Measurements from ENCODE around the gene RALGAPA2.

RALGAPA2 gene

GRCh38 chr20:20491110-20491783 is 221.2 kb downstream of the RALGAPA2 start:
- DNase-seq = no peak

- DNase-seq = no peak
Observed at GRCh38 chr20:20490673-20491072, 221.8 kb downstream of the RALGAPA2 start.

- no peak for DNase-seq
Observed at GRCh38 chr20:20489648-20490341, 222.6 kb downstream of the RALGAPA2 start.

- DNase-seq = no peak
Observed at GRCh38 chr20:20489054-20489453, 223.4 kb downstream of the RALGAPA2 start.

- DNase-seq = no peak
Observed at GRCh38 chr20:20488388-20488787, 224.1 kb downstream of the RALGAPA2 start.

- DNase-seq = no peak
Observed at GRCh38 chr20:20487811-20488210, 224.6 kb downstream of the RALGAPA2 start.

GRCh38 chr20:20483328-20483727 is 229.1 kb downstream of the RALGAPA2 start:
- DNase-seq = no peak

GRCh38 chr20:20482453-20482852 is 230.0 kb downstream of the RALGAPA2 start:
- no peak for DNase-seq

GRCh38 chr20:20480689-20481088 is 231.8 kb downstream of the RALGAPA2 start:
- DNase-seq = no peak

GRCh38 chr20:20480126-20480525 is 232.3 kb downstream of the RALGAPA2 start:
- no peak for DNase-seq

GRCh38 chr20:20477444-20478041 is 234.9 kb downstream of the RALGAPA2 start:
- DNase-seq = no peak

- no peak for DNase-seq
Observed at GRCh38 chr20:20476504-20476903, 235.9 kb downstream of the RALGAPA2 start.

GRCh38 chr20:20473657-20474056 is 238.8 kb downstream of the RALGAPA2 start:
- DNase-seq = no peak

GRCh38 chr20:20472684-20473274 is 239.7 kb downstream of the RALGAPA2 start:
- no peak for DNase-seq

GRCh38 chr20:20466341-20466879 is 246.0 kb downstream of the RALGAPA2 start:
- no peak for DNase-seq

GRCh38 chr20:20465252-20465651 is 247.2 kb downstream of the RALGAPA2 start:
- DNase-seq = no peak

- peak; percentile 88 for DNase-seq
Observed at GRCh38 chr20:20463933-20464374, 248.5 kb downstream of the RALGAPA2 start.

GRCh38 chr20:20462185-20462584 is 250.3 kb downstream of the RALGAPA2 start:
- DNase-seq = no peak

- DNase-seq = no peak
Observed at GRCh38 chr20:20461551-20461950, 250.9 kb downstream of the RALGAPA2 start.

- DNase-seq = no peak
Observed at GRCh38 chr20:20459726-20460125, 252.7 kb downstream of the RALGAPA2 start.

GRCh38 chr20:20457392-20458126 is 254.9 kb downstream of the RALGAPA2 start:
- DNase-seq = no peak

GRCh38 chr20:20456741-20457140 is 255.7 kb downstream of the RALGAPA2 start:
- no peak for DNase-seq

- DNase-seq = no peak
Observed at GRCh38 chr20:20455926-20456325, 256.5 kb downstream of the RALGAPA2 start.
